CD4-positive, alpha-beta T cell (primary cell): ENCODE measurements around the gene MYH11. TPM values are rescaled to one million over a fixed set of nuclear protein-coding genes. Genes with fewer than 3 reads are reported as not detected.

Experiments
- ATAC-seq: fragments of 200-7000 bp; cut with Tn5 transposase; one replicate; pipeline ENCODE4 v1.10.0; 2022; ENCODE audit warnings: mild to moderate bottlenecking; ENCODE audit not compliant: poor library complexity
- CTCF ChIA-PET: fragments of 350-600 bp; sonication (Branson Sonifier 250); formaldehyde crosslinking; loops from one replicate; lab custom pipeline; 2021; ENCODE audit warnings: antibody characterized with exemption, inconsistent platforms; lab: Charles Lee
- POLR2A ChIA-PET: fragments of 350-600 bp; sonication (Branson Sonifier 250); formaldehyde crosslinking; loops from one replicate; lab custom pipeline; 2021; ENCODE audit warnings: antibody characterized with exemption, inconsistent platforms; lab: Charles Lee
- DNase-seq, 14 experiments: peaks; one replicate each; pipeline ENCODE4 v3.0.0-alpha.2; 2013 to 2020; ENCODE audit warnings: mixed read lengths in 2 of 14
- H3K27ac ChIP-seq, 2 donors: one replicate each; pipeline versions ENCODE4 v1.5.1 to v1.7.0; 2013; ENCODE audit warnings: low read length in 2 of 2, low read depth in 1 of 2, mild to moderate bottlenecking in 1 of 2
- H3K27me3 ChIP-seq, 2 experiments: 1 replicate in 1 of 2; 2 replicates in 1 of 2; pipeline versions ENCODE4 v1.6.1 to v1.7.0; 2013; ENCODE audit warnings: low read length in 2 of 2, control low read depth in 1 of 2, mild to moderate bottlenecking in 1 of 2, moderate library complexity in 1 of 2; ENCODE audit not compliant: insufficient read depth in 2 of 2, control insufficient read depth in 1 of 2
- H3K36me3 ChIP-seq: one replicate; pipeline ENCODE4 v1.6.1; 2013; ENCODE audit warnings: low read length, control low read depth; ENCODE audit not compliant: insufficient read depth
- H3K4me1 ChIP-seq: one replicate; pipeline ENCODE4 v1.6.1; 2013; ENCODE audit warnings: low read length, control low read depth; ENCODE audit not compliant: insufficient read depth
- H3K4me3 ChIP-seq: one replicate; pipeline ENCODE4 v1.5.1; 2013; ENCODE audit warnings: mild to moderate bottlenecking, low read length, moderate library complexity
- H3K9me3 ChIP-seq, 2 experiments: 1 replicate in 1 of 2; 2 replicates in 1 of 2; pipeline versions ENCODE4 v1.6.1 to v1.7.0; 2013; ENCODE audit warnings: low read length in 2 of 2, mild to moderate bottlenecking in 2 of 2, control low read depth in 1 of 2, moderate library complexity in 1 of 2; ENCODE audit not compliant: control insufficient read depth in 1 of 2, insufficient read depth in 1 of 2
- H3K27ac Mint-ChIP-seq: one replicate; pipeline ENCODE4 v1.8.0; 2020; ENCODE audit warnings: mixed read lengths
- H3K27me3 Mint-ChIP-seq: one replicate; pipeline ENCODE4 v1.8.0; 2021; ENCODE audit warnings: mixed read lengths
- H3K36me3 Mint-ChIP-seq: one replicate; pipeline ENCODE4 v1.8.0; 2021; ENCODE audit warnings: low read depth, mixed read lengths
- H3K4me1 Mint-ChIP-seq: one replicate; pipeline ENCODE4 v1.8.0; 2021; ENCODE audit warnings: low read depth, mixed read lengths
- H3K4me3 Mint-ChIP-seq: one replicate; pipeline ENCODE4 v1.8.0; 2020; ENCODE audit warnings: mild to moderate bottlenecking, mixed read lengths
- H3K9me3 Mint-ChIP-seq: one replicate; pipeline ENCODE4 v1.8.0; 2020; ENCODE audit warnings: mixed read lengths
- CTCF ChIP-seq: fragments of 200-600 bp; IDR thresholded peaks from one replicate; pipeline ENCODE4 v1.8.0; 2022; ENCODE audit warnings: antibody characterized with exemption, mild to moderate bottlenecking
- intact Hi-C, 2 experiments: fragments of 100-400 bp; cut with DNase I in 1 of 2; cut with micrococcal nuclease in 1 of 2; formaldehyde crosslinking; loops; one replicate each; pipeline versions ENCODE4 v1.15.1 to v1.9.0; 2023 to 2025; cut with DNase I, micrococcal nuclease
- total RNA-seq, 174 experiments: library from RNA in 2 of 174; stranded (reverse) in 2 of 174; gene quantifications; one replicate each; pipeline ENCODE4 v1.2.3 and lab custom pipeline; 2021 to 2026

MYH11 gene
- total RNA-seq, 2 experiments from 2014 or later = not detected

GRCh38 chr16:15849209-15849981 lies 7.4 kb downstream of the MYH11 start:
- Histone ChIP-seq H3K4me1 (no peaks in the 10 kb centered on the region), H3K9me3 (no peaks in the 10 kb centered on the region), H3K27me3 (peaks cover 0 to 4% of the 10 kb centered on the region in 2 experiments), H3K36me3 (no peaks in the 10 kb centered on the region), H3K4me3 (no peak overlapping the region), H3K27ac (no peak overlapping the region)
- H3K36me3 Mint-ChIP-seq = no peaks in the 10 kb centered on the region
- ATAC-seq (no peak), DNase-seq (no peak)
- H3K9me3 Mint-ChIP-seq = no peaks in the 10 kb centered on the region
- H3K27ac Mint-ChIP-seq = no peak overlapping the region
- CTCF ChIA-PET = no interaction called here
- H3K4me3 Mint-ChIP-seq = no peak overlapping the region
- intact Hi-C loops = no loop called here
- peaks cover 4% of the 10 kb centered on the region for H3K27me3 Mint-ChIP-seq
- TF ChIP-seq CTCF = no peak
- POLR2A ChIA-PET = no interaction called here
- H3K4me1 Mint-ChIP-seq = no peaks in the 10 kb centered on the region

GRCh38 chr16:15847611-15848175 lies 9.1 kb downstream of the MYH11 start:
- TF ChIP-seq CTCF = no peak
- Histone ChIP-seq H3K27me3 (no peaks in the 10 kb centered on the region), H3K4me3 (no peak overlapping the region), H3K4me1 (no peaks in the 10 kb centered on the region), H3K9me3 (no peaks in the 10 kb centered on the region), H3K36me3 (no peaks in the 10 kb centered on the region), H3K27ac (no peak overlapping the region)
- Mint-ChIP-seq H3K27me3 (no peaks in the 10 kb centered on the region), H3K9me3 (no peaks in the 10 kb centered on the region), H3K36me3 (no peaks in the 10 kb centered on the region), H3K4me1 (no peaks in the 10 kb centered on the region), H3K27ac (no peak overlapping the region), H3K4me3 (no peak overlapping the region)
- DNase-seq = no peak
- ChIA-PET POLR2A (no interaction called here), CTCF (no interaction called here)
- no peak for ATAC-seq
- intact Hi-C loops = no loop called here

- no peak for DNase-seq
- no peaks in the 10 kb centered on the region for H3K36me3 Mint-ChIP-seq
- CTCF ChIA-PET = no interaction called here
Observed at GRCh38 chr16:15846510-15846909, 10.3 kb downstream of the MYH11 start.

More at GRCh38 chr16:15846510-15846909, 10.3 kb downstream of the MYH11 start:
- no peak overlapping the region for H3K4me3 ChIP-seq
- no peaks in the 10 kb centered on the region for H3K36me3 ChIP-seq
- TF ChIP-seq CTCF = no peak
- no peak overlapping the region for H3K27ac ChIP-seq
- H3K4me1 Mint-ChIP-seq = no peaks in the 10 kb centered on the region
- H3K27ac Mint-ChIP-seq = no peak overlapping the region
- H3K4me3 Mint-ChIP-seq = no peak overlapping the region
- ATAC-seq = no peak
- H3K9me3 ChIP-seq = no peaks in the 10 kb centered on the region
- no peaks in the 10 kb centered on the region for H3K9me3 Mint-ChIP-seq
- POLR2A ChIA-PET = no interaction called here
- H3K27me3 ChIP-seq = no peaks in the 10 kb centered on the region
- no peaks in the 10 kb centered on the region for H3K4me1 ChIP-seq
- intact Hi-C loops = no loop called here
- H3K27me3 Mint-ChIP-seq = no peaks in the 10 kb centered on the region
